ENCODE measurements around the gene PRR16. TPM values are rescaled to one million over a fixed set of nuclear protein-coding genes. Genes with fewer than 3 reads are reported as not detected.

The PRR16 gene
- total and polyA plus RNA-seq, 2 experiments from 2014 or later, result 1.0 to 1.7 TPM

GRCh38 chr5:120450910-120451309 lies 13.2 kb upstream of the PRR16 start (continued):
- TF ChIP-seq STAT1 (IDR thresholded peaks at IDR 0.05; ENCODE audit: unreplicated experiment) (no peak), EZH2 (IDR thresholded peaks at IDR 0.05; ENCODE audit: low read depth, unreplicated experiment) (no peak), REST (IDR thresholded peaks at IDR 0.05; ENCODE audit: unreplicated experiment) (no peak), CTCF (conservative IDR thresholded peaks at IDR 0.05; ENCODE audit: low read depth in 2 of 2) (no peak), EZH2phosphoT487 (IDR thresholded peaks at IDR 0.05; ENCODE audit: unreplicated experiment) (no peak)

- Histone ChIP-seq H3K27ac (ENCODE audit: low read depth) (no peak overlapping the region), H3F3A (replicated peaks; ENCODE audit: low read depth) (no peaks in the 10 kb centered on the region), H3K4me1 (ENCODE audit: insufficient read depth) (peaks cover 11% of the 10 kb centered on the region; the same call in 1 of the 2 replicates), H3K79me2 (replicated peaks; ENCODE audit: insufficient read depth) (no peaks in the 10 kb centered on the region), H2AFZ (no peak overlapping the region), H3K4me3 (no peak overlapping the region), H3K27me3 (ENCODE audit: insufficient read depth) (no peaks in the 10 kb centered on the region), H3K4me2 (no peak overlapping the region), H3K9me2 (ENCODE audit: insufficient read depth) (peaks cover 3% of the 10 kb centered on the region; the same call in 1 of the 2 replicates), H3K36me3 (ENCODE audit: insufficient read depth) (no peaks in the 10 kb centered on the region), H4K20me1 (replicated peaks; ENCODE audit: insufficient read depth) (no peaks in the 10 kb centered on the region)
- ATAC-seq (no peak), DNase-seq (ENCODE audit: low spot score) (no peak)
- Mint-ChIP-seq H3K27me3 (ENCODE audit: insufficient read depth, low read depth, poor library complexity) (peaks cover 1% of the 10 kb centered on the region), H3K4me3 (no peak overlapping the region), H3K27ac (no peak overlapping the region), H3K9me3 (no peaks in the 10 kb centered on the region), H3K36me3 (ENCODE audit: low read depth) (no peaks in the 10 kb centered on the region), H3K4me1 (peaks cover 11% of the 10 kb centered on the region; the same call in 2 of the 3 replicates)
- TF ChIP-seq ZNF331 (CRISPR knock-in tag; IDR thresholded peaks at IDR 0.05; ENCODE audit: low read depth), result no peak
- no peak for TF ChIP-seq EZH2 (IDR thresholded peaks at IDR 0.05; ENCODE audit: low read depth, unreplicated experiment)
- TF ChIP-seq STAT1 (IDR thresholded peaks at IDR 0.05; ENCODE audit: unreplicated experiment), result no peak
- no peak for TF ChIP-seq ETS1 (IDR thresholded peaks at IDR 0.05)
- TF ChIP-seq ZNF462 (CRISPR knock-in tag; IDR thresholded peaks at IDR 0.05), result no peak
- no peak for TF ChIP-seq ZNF114 (CRISPR knock-in tag; IDR thresholded peaks at IDR 0.05)
- no peak for TF ChIP-seq NANOG (IDR thresholded peaks at IDR 0.05; ENCODE audit: borderline replicate concordance)
Observed at GRCh38 chr5:120451445-120451844, 12.7 kb upstream of the PRR16 start.

Measured in GM23338 (cell line).